SK-N-SH treated with all-trans-retinoic acid at 6 μM for 48 hours (cell line): Measurements from ENCODE around the gene MYPN.

Experiments
- ATAC-seq: fragments of 200-7000 bp; cut with Tn5 transposase; 3 replicates; pipeline ENCODE4 v1.9.1; 2020; ENCODE audit warnings: mild to moderate bottlenecking, moderate library complexity
- ARNTL ChIP-seq: fragments of 450-650 bp; formaldehyde crosslinking; IDR thresholded peaks from 2 replicates; pipeline ENCODE4 v1.5.0; 2020; ENCODE audit warnings: low read depth, mild to moderate bottlenecking, moderate library complexity, borderline replicate concordance
- BACH2 ChIP-seq: fragments of 250-450 bp; sonication (Bioruptor Pico); IDR thresholded peaks from 2 replicates; pipeline ENCODE4 v1.9.0; 2021; ENCODE audit warnings: mild to moderate bottlenecking, borderline replicate concordance
- CREB5 ChIP-seq: fragments of 250-450 bp; sonication (Bioruptor Pico); IDR thresholded peaks from 2 replicates; pipeline ENCODE4 v1.5.1; 2020; ENCODE audit warnings: low read depth, mild to moderate bottlenecking, moderate library complexity
- CSDC2 ChIP-seq: fragments of 250-450 bp; sonication (Bioruptor Pico); IDR thresholded peaks from 2 replicates; pipeline ENCODE4 v1.5.0; 2020; ENCODE audit warnings: mild to moderate bottlenecking, moderate library complexity
- CSRNP3 ChIP-seq: fragments of 250-450 bp; sonication (Bioruptor Pico); IDR thresholded peaks from 2 replicates; pipeline ENCODE4 v1.5.1; 2021; ENCODE audit warnings: mild to moderate bottlenecking, moderate library complexity
- ESRRG ChIP-seq: fragments of 250-450 bp; sonication (Bioruptor Pico); IDR thresholded peaks from 2 replicates; pipeline ENCODE4 v1.6.1; 2021; ENCODE audit warnings: mild to moderate bottlenecking
- ISL1 ChIP-seq: fragments of 250-450 bp; sonication (Bioruptor Pico); IDR thresholded peaks from 2 replicates; pipeline ENCODE4 v2.1.2; 2022; ENCODE audit warnings: mild to moderate bottlenecking, moderate library complexity
- OSR1 ChIP-seq: fragments of 250-450 bp; sonication (Bioruptor Pico); IDR thresholded peaks from 2 replicates; pipeline ENCODE4 v1.8.0; 2022; ENCODE audit warnings: moderate library complexity, mild to moderate bottlenecking, inconsistent platforms
- PATZ1 ChIP-seq: fragments of 250-450 bp; sonication (Bioruptor Pico); IDR thresholded peaks from 2 replicates; pipeline ENCODE4 v1.8.0; 2020; ENCODE audit warnings: mild to moderate bottlenecking, moderate library complexity, borderline replicate concordance
- POU6F1 ChIP-seq: fragments of 250-450 bp; sonication (Bioruptor Pico); IDR thresholded peaks from 2 replicates; pipeline ENCODE4 v1.8.0; 2021; ENCODE audit warnings: low read depth, mild to moderate bottlenecking, moderate library complexity, borderline replicate concordance
- PPARA ChIP-seq: fragments of 250-450 bp; sonication (Bioruptor Pico); IDR thresholded peaks from 2 replicates; pipeline ENCODE4 v1.5.0; 2020; ENCODE audit warnings: mild to moderate bottlenecking, borderline replicate concordance
- RARB ChIP-seq: fragments of 250-450 bp; sonication (Bioruptor Pico); IDR thresholded peaks from 2 replicates; pipeline ENCODE4 v1.8.0; 2021; ENCODE audit warnings: mild to moderate bottlenecking, moderate library complexity
- SNAI2 ChIP-seq: fragments of 250-450 bp; sonication (Bioruptor Pico); IDR thresholded peaks from 2 replicates; pipeline ENCODE4 v1.5.0; 2020; ENCODE audit warnings: mild to moderate bottlenecking, moderate library complexity
- TCF4 ChIP-seq: fragments of 250-450 bp; sonication (Bioruptor Pico); IDR thresholded peaks from 2 replicates; pipeline ENCODE4 v1.8.0; 2021; ENCODE audit warnings: mild to moderate bottlenecking, moderate library complexity, borderline replicate concordance
- TOX ChIP-seq: fragments of 250-450 bp; sonication (Bioruptor Pico); IDR thresholded peaks from 2 replicates; pipeline ENCODE4 v1.8.0; 2021; ENCODE audit warnings: mild to moderate bottlenecking, moderate library complexity, borderline replicate concordance
- TSHZ2 ChIP-seq: fragments of 250-450 bp; sonication (Bioruptor Pico); IDR thresholded peaks from 2 replicates; pipeline ENCODE4 v1.5.0; 2020; ENCODE audit warnings: mild to moderate bottlenecking, moderate library complexity
- ZC3H10 ChIP-seq: fragments of 250-450 bp; sonication (Bioruptor Pico); IDR thresholded peaks from 2 replicates; pipeline ENCODE4 v1.5.1; 2021; ENCODE audit warnings: mild to moderate bottlenecking, moderate library complexity
- ZFP3 ChIP-seq: fragments of 250-450 bp; sonication (Bioruptor Pico); IDR thresholded peaks from 2 replicates; pipeline ENCODE4 v1.5.0; 2020; ENCODE audit warnings: mild to moderate bottlenecking, moderate library complexity
- ZFP30 ChIP-seq: fragments of 450-650 bp; formaldehyde crosslinking; IDR thresholded peaks from 2 replicates; pipeline ENCODE4 v1.5.0; 2022; ENCODE audit warnings: mild to moderate bottlenecking, moderate library complexity
- ZNF565 ChIP-seq: fragments of 450-650 bp; formaldehyde crosslinking; conservative IDR thresholded peaks from 2 replicates; pipeline ENCODE4 v1.5.0; 2020; ENCODE audit warnings: low read depth, mild to moderate bottlenecking, moderate library complexity
- ZNF8 ChIP-seq: fragments of 450-650 bp; formaldehyde crosslinking; IDR thresholded peaks from 2 replicates; pipeline ENCODE4 v1.5.0; 2020; ENCODE audit warnings: mild to moderate bottlenecking, moderate library complexity

Gene MYPN

GRCh38 chr10:68088740-68089139 lies 20.5 kb upstream of the MYPN start (continued):
- TF ChIP-seq CREB5 (CRISPR knock-in tag): no peak

GRCh38 chr10:68090586-68090985 lies 18.7 kb upstream of the MYPN start:
- ATAC-seq: no peak
- no peak for TF ChIP-seq ZFP3 (CRISPR knock-in tag)
- no peak for TF ChIP-seq ISL1
- TF ChIP-seq ARNTL: no peak
- no peak for TF ChIP-seq TCF4 (CRISPR knock-in tag)
- TF ChIP-seq ZC3H10 (CRISPR knock-in tag): no peak
- TF ChIP-seq POU6F1 (CRISPR knock-in tag): no peak
- no peak for TF ChIP-seq RARB
- no peak for TF ChIP-seq ESRRG (CRISPR knock-in tag)
- TF ChIP-seq BACH2 (CRISPR knock-in tag): no peak
- TF ChIP-seq ZNF565 (CRISPR knock-in tag): no peak
- no peak for TF ChIP-seq ZFP30 (CRISPR knock-in tag)
- TF ChIP-seq ZNF8 (CRISPR knock-in tag): no peak
- TF ChIP-seq PATZ1: no peak
- TF ChIP-seq CSDC2 (CRISPR knock-in tag): no peak
- no peak for TF ChIP-seq OSR1 (CRISPR knock-in tag)
- no peak for TF ChIP-seq CSRNP3 (CRISPR knock-in tag)
- TF ChIP-seq TOX (CRISPR knock-in tag): no peak
- no peak for TF ChIP-seq SNAI2 (CRISPR knock-in tag)
- TF ChIP-seq TSHZ2 (CRISPR knock-in tag): no peak
- no peak for TF ChIP-seq PPARA (CRISPR knock-in tag)

- TF ChIP-seq ZFP3 (CRISPR knock-in tag) (no peak), PATZ1 (no peak), CREB5 (CRISPR knock-in tag) (no peak)
- ATAC-seq: no peak
These were observed 16.8 kb upstream of the MYPN start for GRCh38 chr10:68092512-68092911.
